ENCODE results near the gene SERTM2.
A peak's percentile ranks its signal among the peaks of the same experiment; 100 is the strongest.
"Not testable (repeated sequence)": the region's sequence is repeated elsewhere in the genome, so short reads cannot be mapped to it uniquely, and the experiment has no call there.

Gene SERTM2

DNA sequence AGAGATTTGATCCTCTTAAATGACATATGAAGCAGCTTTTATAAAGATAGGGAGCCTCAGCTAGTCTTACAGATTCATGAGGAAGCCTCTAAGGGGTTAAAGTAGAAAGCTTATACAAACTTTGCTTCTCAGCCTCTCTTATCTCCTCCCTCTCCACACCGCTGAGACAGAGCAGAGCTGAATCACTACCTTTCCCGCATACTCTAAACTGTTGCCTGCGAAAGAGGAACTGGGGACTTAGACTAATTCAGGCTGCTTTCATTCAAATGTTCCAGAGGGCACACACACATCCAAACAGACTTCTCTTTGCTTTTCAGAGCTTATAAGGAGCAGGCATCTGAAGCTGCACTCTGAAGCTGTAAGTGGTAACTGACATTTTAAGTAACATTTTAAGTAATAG, at the start of gene SERTM2:
Gene SERTM2 (plus strand): TSS at position 169 of the 400 bp plus-strand sequence. CDS start 7,213 bp downstream, outside the sequence.
- DNase-seq: no peak

- no peak for DNase-seq
Measured at GRCh38 chrX:111465669-111466068, 45.8 kb upstream of the SERTM2 start.

DNA sequence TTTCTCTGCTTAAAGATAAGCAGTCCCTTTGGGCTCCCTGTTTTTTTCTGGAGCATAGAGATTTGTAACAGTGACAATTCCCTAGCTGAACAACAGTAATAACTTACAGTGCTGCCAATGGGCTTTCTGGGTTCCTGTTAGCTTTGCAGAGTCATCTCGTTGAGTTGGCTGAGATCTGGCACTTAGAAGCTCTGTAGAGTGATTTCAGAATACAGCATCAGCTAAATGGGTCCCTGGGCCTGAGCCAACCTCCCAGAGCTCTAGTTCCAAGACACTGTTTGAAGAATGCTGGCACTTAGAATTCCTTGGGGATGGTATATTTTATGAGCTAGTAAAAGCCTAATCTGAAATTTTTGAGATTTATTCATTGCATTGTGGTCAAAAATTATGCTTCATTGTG, 43.5 kb upstream of the SERTM2 start:
- DNase-seq: no peak

GRCh38 chrX:111470681-111471403, 40.6 kb upstream of the SERTM2 start:
- DNase-seq: no peak

DNA sequence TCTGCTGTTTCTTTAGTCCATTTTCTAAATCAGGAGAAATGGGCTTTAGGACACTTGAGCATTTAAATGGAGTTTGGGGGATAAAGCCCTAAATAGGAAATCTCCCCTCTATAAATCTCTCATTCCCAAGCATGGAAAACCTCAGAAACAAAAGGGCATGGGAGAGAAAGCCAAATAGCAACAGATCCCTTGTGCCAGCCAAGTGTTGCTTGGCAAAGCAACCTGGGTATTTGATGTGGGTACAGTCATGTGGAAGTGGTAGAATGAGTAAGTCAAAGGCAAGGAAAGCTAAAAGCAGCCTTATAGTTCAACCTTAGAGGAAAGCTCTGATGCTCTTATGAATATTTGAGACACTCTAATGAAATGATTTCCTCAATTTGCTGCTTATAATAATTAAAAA, 29.5 kb upstream of the SERTM2 start:
- DNase-seq: no peak

DNA sequence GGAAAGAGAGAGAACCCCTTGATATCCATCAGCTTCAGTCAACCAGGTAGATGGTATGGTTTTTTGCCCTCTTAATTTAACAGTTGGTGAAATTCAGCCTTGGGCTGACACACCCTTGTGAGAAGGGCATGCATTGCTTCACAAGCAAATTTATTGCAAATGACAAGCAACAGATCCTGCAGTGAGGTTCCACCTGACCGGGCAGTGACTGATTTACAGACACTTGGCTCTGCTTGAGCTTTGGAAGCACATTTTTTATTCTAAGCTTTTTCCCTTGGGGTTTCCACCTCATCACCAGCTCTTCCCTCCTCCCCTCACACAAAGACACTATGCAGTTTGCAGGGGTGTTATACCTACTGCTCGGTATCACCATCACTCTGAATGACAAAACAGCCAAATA, 28.3 kb upstream of the SERTM2 start:
- no peak for DNase-seq

DNA sequence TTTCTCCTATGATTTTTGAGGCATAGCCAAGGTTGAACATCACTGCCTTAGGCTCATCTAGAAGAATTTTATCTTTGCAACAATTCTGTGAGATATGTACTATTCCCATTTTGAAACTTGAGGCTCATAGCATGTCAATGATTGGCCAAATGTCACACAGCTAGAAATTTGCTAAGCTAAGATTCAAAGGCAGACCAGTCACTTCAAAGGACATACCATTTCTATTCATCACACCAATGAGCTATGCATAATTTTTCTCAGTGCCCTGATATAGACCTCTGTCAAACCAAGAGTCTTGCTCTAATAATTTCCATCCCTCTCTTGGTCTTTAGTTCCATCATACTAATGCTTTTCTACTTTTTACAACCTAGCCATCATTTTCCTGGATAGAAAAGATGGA, 27.6 kb upstream of the SERTM2 start:
- no peak for DNase-seq

- DNase-seq: no peak
Measured at GRCh38 chrX:111490688-111491087, 20.8 kb upstream of the SERTM2 start.

DNA sequence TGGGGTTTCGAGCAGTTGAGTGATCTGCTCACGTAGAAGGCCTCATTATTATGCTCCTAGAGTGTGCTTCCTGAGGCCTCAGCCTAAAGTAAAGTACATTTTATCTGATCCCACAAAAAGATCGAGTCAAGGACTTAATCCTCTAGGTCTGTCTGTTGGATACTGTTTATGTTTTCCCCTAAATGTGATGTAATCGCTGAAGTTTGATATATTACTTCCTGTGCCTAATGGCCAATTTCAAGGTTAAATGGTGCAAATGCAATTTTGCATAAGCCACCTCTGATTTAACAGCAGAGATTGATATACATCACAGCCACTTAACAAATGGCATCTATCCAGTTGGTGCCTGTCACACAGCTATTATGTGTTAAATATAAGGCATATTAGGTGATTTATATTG, 19.4 kb upstream of the SERTM2 start:
- DNase-seq: no peak

DNA sequence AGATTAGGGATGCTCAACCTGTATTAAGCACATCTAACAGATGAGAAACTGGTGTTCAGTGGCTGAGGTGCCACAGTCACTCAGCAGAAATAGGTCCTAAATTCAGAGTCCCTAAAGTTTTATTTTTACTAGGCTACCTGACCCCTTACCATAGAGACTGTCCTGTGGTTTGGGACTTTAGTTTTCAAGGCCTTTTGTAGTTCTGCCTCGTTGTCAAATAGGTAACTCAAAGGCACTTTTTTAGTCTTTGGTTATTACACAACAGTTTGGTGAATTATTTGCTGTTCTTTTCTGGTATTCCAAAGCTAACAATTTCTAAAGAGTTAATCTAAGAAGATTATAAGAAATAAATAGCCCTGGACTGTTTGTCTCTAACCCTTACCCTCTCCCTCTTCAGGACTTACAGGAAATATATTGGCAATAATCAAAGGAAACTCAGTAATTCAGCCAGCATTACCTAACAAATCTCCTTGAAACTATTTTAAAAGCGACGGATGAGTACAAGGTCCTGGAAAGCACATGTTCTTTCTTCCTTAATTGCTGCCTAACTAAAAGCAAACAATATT, 12.8 kb upstream of the SERTM2 start:
- no peak for DNase-seq

DNA sequence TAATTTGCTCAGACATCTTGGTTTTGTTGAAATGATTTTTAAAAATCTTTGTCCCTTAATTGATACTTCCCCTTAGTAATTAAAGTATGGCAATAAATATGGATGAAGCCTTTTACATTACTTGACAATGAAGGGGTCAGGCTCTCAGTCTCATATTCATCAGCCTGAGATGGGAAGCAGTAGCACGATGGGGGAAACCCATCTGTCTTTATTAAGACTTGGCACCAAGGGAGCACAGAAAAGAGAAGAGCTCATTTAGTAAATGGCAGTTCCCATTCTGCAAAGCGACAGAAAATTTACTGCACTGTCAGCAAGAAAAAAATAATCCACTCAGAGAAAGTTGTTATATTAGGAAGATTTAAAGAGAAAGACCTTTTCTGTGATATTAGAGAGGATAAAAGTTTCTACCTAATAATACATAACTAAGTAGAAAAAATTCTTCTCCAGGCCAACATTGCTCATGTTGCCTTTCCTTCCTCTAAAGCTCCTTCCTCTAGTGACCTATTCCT, 7.9 kb upstream of the SERTM2 start:
- DNase-seq: no peak

DNA sequence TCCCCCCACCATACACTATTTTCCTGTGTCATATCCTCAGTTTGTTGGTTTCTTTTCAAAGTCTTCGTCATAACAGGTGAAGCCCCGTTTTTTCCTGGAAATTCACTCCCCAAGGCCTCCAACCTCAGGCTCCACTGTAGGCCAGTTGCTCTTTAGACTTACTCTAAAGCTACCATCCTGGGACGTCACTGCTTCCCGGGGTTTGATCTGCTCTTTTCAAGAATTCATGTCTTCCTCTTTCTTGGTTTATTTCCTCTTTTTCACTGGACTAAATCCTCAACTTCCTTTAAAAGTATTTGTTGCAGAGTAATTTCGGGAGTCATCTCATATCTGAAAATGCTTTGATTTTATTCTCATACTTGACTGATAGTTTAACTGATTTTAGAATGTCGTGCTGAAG, 6.5 kb upstream of the SERTM2 start:
- DNase-seq: no peak

- DNase-seq: no peak
Measured at GRCh38 chrX:111505783-111506182, 5.7 kb upstream of the SERTM2 start.

DNA sequence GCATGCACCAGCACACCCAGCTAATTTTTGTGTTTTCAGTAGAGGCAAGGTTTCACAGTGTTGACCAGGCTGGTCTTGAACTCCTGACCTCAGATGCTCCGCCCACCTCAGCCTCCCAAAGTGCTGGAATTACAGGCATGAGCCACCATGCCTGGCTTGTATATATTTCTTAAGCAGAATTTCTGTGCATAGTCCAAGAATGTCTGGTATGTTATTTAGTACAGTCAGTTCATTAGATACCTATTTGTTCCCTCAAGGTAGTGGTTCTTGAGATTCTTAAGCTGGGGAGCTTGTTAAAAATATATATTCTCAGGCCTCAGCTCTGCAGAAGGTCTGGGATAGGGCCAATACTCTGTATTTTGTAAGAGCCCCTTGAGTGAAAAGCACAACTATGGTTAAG, 4.6 kb upstream of the SERTM2 start:
- DNase-seq: no peak

- no peak for DNase-seq
Measured at GRCh38 chrX:111507933-111508332, 3.5 kb upstream of the SERTM2 start.

DNA sequence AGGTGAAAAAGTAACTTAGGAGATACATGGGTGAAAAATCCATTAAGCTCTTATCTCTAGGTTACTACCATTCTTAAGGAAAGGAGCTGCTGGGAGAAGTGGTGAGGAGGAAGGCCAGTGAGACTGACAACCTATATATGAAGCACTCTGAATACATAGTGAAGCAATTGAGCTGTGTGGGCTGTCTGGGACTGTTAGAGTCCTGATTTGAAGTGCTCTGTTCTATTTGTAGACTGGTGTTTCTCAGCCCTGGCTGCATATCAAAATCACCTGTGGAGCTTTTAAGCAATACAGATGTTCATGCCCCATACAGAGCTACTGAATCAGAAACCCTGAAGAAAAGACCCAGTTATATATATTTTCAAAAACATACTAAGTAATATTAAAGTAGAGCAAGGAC, 3.9 kb downstream of the SERTM2 start:
- DNase-seq: no peak

DNA sequence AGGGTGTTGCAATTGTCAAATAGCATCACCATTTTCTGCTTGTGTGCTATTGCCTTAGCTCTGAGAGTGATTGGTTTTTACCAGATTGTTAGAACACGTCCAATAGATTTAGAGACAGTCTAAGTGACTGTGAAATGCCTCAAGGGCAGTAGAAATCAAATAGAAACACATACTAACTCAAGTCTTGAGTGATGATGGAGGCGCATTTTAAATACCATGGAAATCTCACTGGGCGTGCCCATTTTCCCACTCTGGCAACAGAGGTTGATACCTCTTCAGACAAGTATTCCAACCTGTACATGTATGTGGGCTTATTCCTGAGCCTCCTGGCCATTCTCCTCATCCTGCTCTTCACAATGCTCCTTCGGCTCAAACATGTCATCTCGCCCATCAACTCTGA, 7.2 kb downstream of the SERTM2 start:
- DNase-seq: no peak

GRCh38 chrX:111519215-111519614, 7.8 kb downstream of the SERTM2 start:
- peak; percentile 54 for DNase-seq

DNA sequence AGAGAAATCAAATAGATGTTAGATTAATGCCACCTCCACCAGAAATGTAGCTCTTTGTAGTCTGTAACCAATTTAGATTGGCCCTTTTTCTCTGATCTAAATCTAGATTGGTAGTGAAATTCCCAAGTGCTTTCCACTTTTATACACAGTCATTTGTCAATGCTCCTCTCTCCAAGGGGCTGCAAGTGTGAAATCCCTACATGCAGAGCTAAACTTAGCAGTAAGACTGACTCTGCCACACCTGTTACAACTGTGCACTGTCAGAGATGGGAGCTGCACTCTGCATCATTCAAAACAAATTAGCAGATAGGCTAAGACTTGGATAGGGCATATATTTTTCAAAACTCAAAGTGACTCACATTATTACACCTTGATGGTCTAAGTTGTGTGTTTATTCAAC, 9.1 kb downstream of the SERTM2 start:
- DNase-seq: no peak

DNA sequence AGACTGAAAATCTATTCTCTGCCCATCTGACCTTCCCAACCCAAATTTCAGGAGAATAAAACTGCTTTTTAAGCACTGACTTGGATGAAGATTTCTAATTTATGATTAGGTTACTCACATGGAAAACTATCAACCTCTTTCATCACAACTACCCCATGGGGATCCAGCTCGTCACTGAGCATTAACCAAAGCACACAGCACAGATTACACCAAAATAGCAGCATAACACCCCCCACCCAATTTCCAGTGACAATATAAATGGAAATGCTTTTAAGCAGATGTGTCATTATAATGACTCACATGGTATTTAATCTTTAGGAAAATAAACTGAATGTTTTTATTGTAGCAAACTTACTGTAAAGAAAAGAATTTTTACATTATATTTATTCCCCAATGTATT, 9.7 kb downstream of the SERTM2 start:
- no peak for DNase-seq

DNA sequence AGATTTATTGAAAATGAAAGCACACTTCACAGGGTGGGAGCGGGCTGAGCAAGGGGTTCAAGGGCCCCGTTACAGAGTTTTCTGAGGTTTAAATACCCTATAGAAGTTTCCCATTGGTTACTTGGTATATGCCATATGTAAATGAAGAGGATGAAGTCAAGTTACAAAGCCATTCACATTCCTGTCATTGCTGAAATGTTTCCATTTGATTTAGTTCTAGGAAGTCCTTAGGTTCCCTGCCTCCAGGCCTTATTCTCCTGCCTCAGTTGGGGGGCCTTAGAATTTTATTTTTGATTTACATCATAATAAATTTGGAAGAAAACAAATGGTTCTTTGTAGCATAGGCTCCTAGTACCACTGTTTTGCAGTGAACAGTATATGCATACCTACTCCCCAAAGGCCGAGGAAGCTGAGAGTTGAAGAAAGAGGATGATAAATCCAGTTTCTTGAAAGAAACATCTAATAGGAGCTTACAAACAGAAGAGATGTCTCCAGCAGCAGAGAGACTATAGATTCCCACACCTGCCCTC, 31.8 kb downstream of the SERTM2 start:
- no peak for DNase-seq

- DNase-seq: not testable (repeated sequence)
Measured at GRCh38 chrX:111549235-111549634, 37.8 kb downstream of the SERTM2 start.

DNA sequence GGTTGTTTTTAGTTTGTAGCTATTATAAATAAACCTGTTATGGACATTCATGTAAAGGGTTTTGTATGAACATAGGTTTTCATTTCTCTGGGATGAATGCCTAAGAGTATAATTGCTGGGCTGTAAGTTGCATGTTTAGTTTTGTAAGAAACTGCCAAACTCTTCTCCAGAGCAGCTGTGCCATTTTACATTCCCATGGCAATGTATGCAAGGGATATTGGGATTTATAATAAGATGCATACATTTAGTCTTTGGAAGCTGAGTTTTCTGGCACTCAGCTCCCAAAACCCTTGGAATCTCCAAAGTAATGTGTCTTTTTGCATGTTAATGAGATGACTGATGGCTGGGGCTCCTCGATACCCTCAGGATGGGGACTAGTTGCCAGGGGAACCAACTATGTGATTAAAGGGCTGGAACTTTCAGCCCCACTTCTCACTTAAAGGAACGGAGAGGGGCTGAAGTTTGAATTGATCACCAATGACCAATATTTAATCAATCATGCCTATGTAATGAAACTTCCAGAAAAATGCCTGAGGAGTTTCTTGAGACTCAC, 44.0 kb downstream of the SERTM2 start:
- DNase-seq: no peak

GRCh38 chrX:111560801-111561200, 49.4 kb downstream of the SERTM2 start:
- DNase-seq: no peak
